ENCODE measurements around the gene CNR2.

- TF ChIP-seq CTCF (conservative IDR thresholded peaks at IDR 0.05; ENCODE audit: low read length) (no peak), EZH2phosphoT487 (IDR thresholded peaks at IDR 0.05; ENCODE audit: borderline replicate concordance) (no peak)
These were observed 50.5 kb downstream of the CNR2 start for GRCh38 chr1:23862640-23863039.
